Stimulated activated CD8-positive, alpha-beta memory T cell treated with anti-CD3 and anti-CD28 coated beads, Interleukin-4, amount 100 ng/mL, for 1 hour (primary cell): ENCODE results near the gene ARRB1.
"Not testable (repeated sequence)": the region's sequence is repeated elsewhere in the genome, so short reads cannot be mapped to it uniquely, and the experiment has no call there.

Experiments used
- DNase-seq, 2 donors: peaks; one replicate each; pipeline ENCODE4 v3.0.0-alpha.2; 2020; ENCODE audit warnings: low read depth in 2 of 2, low spot score in 1 of 2

The ARRB1 gene

GRCh38 chr11:75344186-75344585 is 7.3 kb downstream of the ARRB1 start:
- no peak for DNase-seq

- DNase-seq = no peak
These were observed 8.2 kb downstream of the ARRB1 start for GRCh38 chr11:75342966-75343870.

GRCh38 chr11:75342231-75342918 is 9.1 kb downstream of the ARRB1 start:
- DNase-seq = no peak

- DNase-seq = no peak
These were observed 9.8 kb downstream of the ARRB1 start for GRCh38 chr11:75341612-75342011.

GRCh38 chr11:75339685-75340409 is 11.6 kb downstream of the ARRB1 start:
- no peak for DNase-seq

- no peak for DNase-seq
These were observed 12.8 kb downstream of the ARRB1 start for GRCh38 chr11:75338516-75339208.

- DNase-seq = no peak
These were observed 14.2 kb downstream of the ARRB1 start for GRCh38 chr11:75337195-75337654.

GRCh38 chr11:75334976-75335375 is 16.5 kb downstream of the ARRB1 start:
- no peak for DNase-seq

- no peak for DNase-seq
These were observed 17.0 kb downstream of the ARRB1 start for GRCh38 chr11:75334402-75334891.

GRCh38 chr11:75333807-75334140 is 17.7 kb downstream of the ARRB1 start:
- DNase-seq = no peak

- DNase-seq = no peak
These were observed 18.2 kb downstream of the ARRB1 start for GRCh38 chr11:75333022-75333806.

- not testable (repeated sequence) for DNase-seq
These were observed 19.7 kb downstream of the ARRB1 start for GRCh38 chr11:75331761-75332160.

- DNase-seq = not testable (repeated sequence)
These were observed 20.2 kb downstream of the ARRB1 start for GRCh38 chr11:75331304-75331703.

- not testable (repeated sequence) for DNase-seq
These were observed 20.6 kb downstream of the ARRB1 start for GRCh38 chr11:75330886-75331285.

- DNase-seq = no peak
These were observed 21.2 kb downstream of the ARRB1 start for GRCh38 chr11:75330291-75330690.

- DNase-seq = peak in 1 of 2 donors; percentile 27
These were observed 22.8 kb downstream of the ARRB1 start for GRCh38 chr11:75328426-75329277.

- DNase-seq = no peak
These were observed 25.0 kb downstream of the ARRB1 start for GRCh38 chr11:75326439-75326810.

- DNase-seq = no peak
These were observed 25.6 kb downstream of the ARRB1 start for GRCh38 chr11:75325713-75326438.

- no peak for DNase-seq
These were observed 26.7 kb downstream of the ARRB1 start for GRCh38 chr11:75324740-75325139.
